ENCODE measurements around the gene RNF135. TPM values are rescaled to one million over a fixed set of nuclear protein-coding genes. Genes with fewer than 3 reads are reported as not detected.
"Not testable (repeated sequence)": the region's sequence is repeated elsewhere in the genome, so short reads cannot be mapped to it uniquely, and the experiment has no call there.

Gene RNF135
- total RNA-seq, 1 donor from 2014 or later, result 11.9 TPM

GRCh38 chr17:31003225-31003866, 32.5 kb downstream of the RNF135 start:
- no peak for DNase-seq (ENCODE audit: low read depth)

GRCh38 chr17:31004160-31004559, 33.3 kb downstream of the RNF135 start:
- DNase-seq (ENCODE audit: low read depth), result no peak

- no peak for DNase-seq (ENCODE audit: low read depth)
These were observed 37.0 kb downstream of the RNF135 start for GRCh38 chr17:31007695-31008373.

GRCh38 chr17:31008374-31009041, 37.7 kb downstream of the RNF135 start:
- no peak for DNase-seq (ENCODE audit: low read depth)

- not testable (repeated sequence) for DNase-seq (ENCODE audit: low read depth)
These were observed 38.3 kb downstream of the RNF135 start for GRCh38 chr17:31009042-31009702.

- peak; percentile 26 for DNase-seq (ENCODE audit: low read depth)
These were observed 39.2 kb downstream of the RNF135 start for GRCh38 chr17:31010014-31010413.

- no peak for DNase-seq (ENCODE audit: low read depth)
These were observed 43.0 kb downstream of the RNF135 start for GRCh38 chr17:31013844-31014243.

GRCh38 chr17:31015639-31016038, 44.8 kb downstream of the RNF135 start:
- no peak for DNase-seq (ENCODE audit: low read depth)

GRCh38 chr17:31019004-31019403, 48.2 kb downstream of the RNF135 start:
- no peak for DNase-seq (ENCODE audit: low read depth)

GRCh38 chr17:31023171-31023570, 52.3 kb downstream of the RNF135 start:
- not testable (repeated sequence) for DNase-seq (ENCODE audit: low read depth)

- no peak for DNase-seq (ENCODE audit: low read depth)
These were observed 61.0 kb downstream of the RNF135 start for GRCh38 chr17:31031841-31032240.

- not testable (repeated sequence) for DNase-seq (ENCODE audit: low read depth)
These were observed 64.8 kb downstream of the RNF135 start for GRCh38 chr17:31035611-31036010.

GRCh38 chr17:31040837-31041236, 70.0 kb downstream of the RNF135 start:
- not testable (repeated sequence) for DNase-seq (ENCODE audit: low read depth)

- DNase-seq (ENCODE audit: low read depth), result not testable (repeated sequence)
These were observed 71.5 kb downstream of the RNF135 start for GRCh38 chr17:31042378-31042777.

GRCh38 chr17:31046856-31047425, 76.1 kb downstream of the RNF135 start:
- DNase-seq (ENCODE audit: low read depth), result not testable (repeated sequence)

GRCh38 chr17:31048142-31048541, 77.3 kb downstream of the RNF135 start:
- DNase-seq (ENCODE audit: low read depth), result no peak

- DNase-seq (ENCODE audit: low read depth), result no peak
These were observed 77.9 kb downstream of the RNF135 start for GRCh38 chr17:31048780-31049179.

Other genes starting within 250 kb of the RNF135 start
- gene CRLF3, start 146.3 kb upstream of the RNF135 start, total RNA-seq, result 11.9 and 23.8 TPM in 2 replicates
- gene ATAD5, start 139.1 kb upstream of the RNF135 start, total RNA-seq, result 0.85 and 2.1 TPM in 2 replicates
- gene TEFM, start 64.8 kb upstream of the RNF135 start, total RNA-seq, result 7.1 and 15.2 TPM in 2 replicates
- gene ADAP2, start 49.1 kb upstream of the RNF135 start, total RNA-seq, result 3.1 and 8.7 TPM in 2 replicates
- gene NF1, start 123.9 kb downstream of the RNF135 start, total RNA-seq, result 31.4 and 121 TPM in 2 replicates